ENCODE measurements around the gene GPR142. TPM values are rescaled to one million over a fixed set of nuclear protein-coding genes. Genes with fewer than 3 reads are reported as not detected.
A peak's percentile ranks its signal among the peaks of the same experiment; 100 is the strongest.

Gene GPR142
- total RNA-seq, 4 donors from 2014 or later, result not detected

GRCh38 chr17:74356646-74357465 is 10.4 kb upstream of the GPR142 start:
- no peak for DNase-seq (ENCODE audit: low spot score)
- no peak for ATAC-seq (ENCODE audit: low FRiP score)
- TF ChIP-seq CTCF (IDR thresholded peaks at IDR 0.05), result no peak

- ATAC-seq (ENCODE audit: low FRiP score) (no peak), DNase-seq (ENCODE audit: low spot score) (no peak)
- no peak for TF ChIP-seq CTCF (IDR thresholded peaks at IDR 0.05)
These were observed 9.9 kb upstream of the GPR142 start for GRCh38 chr17:74357466-74357809.

- ATAC-seq (ENCODE audit: low FRiP score), result no peak
- DNase-seq (ENCODE audit: low spot score), result no peak
- no peak for TF ChIP-seq CTCF (IDR thresholded peaks at IDR 0.05)
These were observed 8.6 kb upstream of the GPR142 start for GRCh38 chr17:74358697-74359096.

GRCh38 chr17:74359916-74360315 is 7.4 kb upstream of the GPR142 start:
- TF ChIP-seq CTCF (IDR thresholded peaks at IDR 0.05), result no peak
- DNase-seq (ENCODE audit: low spot score) (no peak), ATAC-seq (ENCODE audit: low FRiP score) (no peak)

- ATAC-seq (ENCODE audit: low FRiP score) (no peak), DNase-seq (ENCODE audit: low spot score) (no peak)
- no peak for TF ChIP-seq CTCF (IDR thresholded peaks at IDR 0.05)
These were observed 6.4 kb upstream of the GPR142 start for GRCh38 chr17:74360899-74361229.

GRCh38 chr17:74361230-74362068 is 5.9 kb upstream of the GPR142 start, which contains the start of gene BTBD17:
Gene BTBD17 (minus strand): TSS chr17:74361868. CDS start chr17:74361819, 49 bp downstream.
- peak; percentile 60 for ATAC-seq (ENCODE audit: low FRiP score)
- peak in 1 of 3 donors; percentile 17 for TF ChIP-seq CTCF (IDR thresholded peaks at IDR 0.05)
- DNase-seq (ENCODE audit: low spot score), result peak; percentile 35

Data from omental fat pad (tissue), 4 donors.